Fibroblast of pulmonary artery (primary cell): ENCODE results near the gene IL4R.

Experiments used
- DNase-seq: peaks from one replicate; pipeline ENCODE4 v3.0.0-alpha.2; 2010; ENCODE audit warnings: low read depth
- H3K4me3 ChIP-seq: replicated peaks from 2 replicates; pipeline ENCODE4 v1.5.1; 2011; ENCODE audit warnings: low read depth, mild to moderate bottlenecking, control low read depth, low read length, moderate library complexity
- TF ChIP-seq, protein P1 (sequence below): IDR thresholded peaks from 2 replicates; pipeline ENCODE4 v1.5.1; 2011; ENCODE audit warnings: mild to moderate bottlenecking, control low read depth, low read length, inconsistent platforms; ENCODE audit errors: missing control alignments

Gene IL4R

GRCh38 chr16:27379919-27380318 lies 66.1 kb downstream of the IL4R start:
- no peak for DNase-seq
- H3K4me3 ChIP-seq = no peak overlapping the region
- TF ChIP-seq, protein P1, sequence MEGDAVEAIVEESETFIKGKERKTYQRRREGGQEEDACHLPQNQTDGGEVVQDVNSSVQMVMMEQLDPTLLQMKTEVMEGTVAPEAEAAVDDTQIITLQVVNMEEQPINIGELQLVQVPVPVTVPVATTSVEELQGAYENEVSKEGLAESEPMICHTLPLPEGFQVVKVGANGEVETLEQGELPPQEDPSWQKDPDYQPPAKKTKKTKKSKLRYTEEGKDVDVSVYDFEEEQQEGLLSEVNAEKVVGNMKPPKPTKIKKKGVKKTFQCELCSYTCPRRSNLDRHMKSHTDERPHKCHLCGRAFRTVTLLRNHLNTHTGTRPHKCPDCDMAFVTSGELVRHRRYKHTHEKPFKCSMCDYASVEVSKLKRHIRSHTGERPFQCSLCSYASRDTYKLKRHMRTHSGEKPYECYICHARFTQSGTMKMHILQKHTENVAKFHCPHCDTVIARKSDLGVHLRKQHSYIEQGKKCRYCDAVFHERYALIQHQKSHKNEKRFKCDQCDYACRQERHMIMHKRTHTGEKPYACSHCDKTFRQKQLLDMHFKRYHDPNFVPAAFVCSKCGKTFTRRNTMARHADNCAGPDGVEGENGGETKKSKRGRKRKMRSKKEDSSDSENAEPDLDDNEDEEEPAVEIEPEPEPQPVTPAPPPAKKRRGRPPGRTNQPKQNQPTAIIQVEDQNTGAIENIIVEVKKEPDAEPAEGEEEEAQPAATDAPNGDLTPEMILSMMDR = no peak

DNA sequence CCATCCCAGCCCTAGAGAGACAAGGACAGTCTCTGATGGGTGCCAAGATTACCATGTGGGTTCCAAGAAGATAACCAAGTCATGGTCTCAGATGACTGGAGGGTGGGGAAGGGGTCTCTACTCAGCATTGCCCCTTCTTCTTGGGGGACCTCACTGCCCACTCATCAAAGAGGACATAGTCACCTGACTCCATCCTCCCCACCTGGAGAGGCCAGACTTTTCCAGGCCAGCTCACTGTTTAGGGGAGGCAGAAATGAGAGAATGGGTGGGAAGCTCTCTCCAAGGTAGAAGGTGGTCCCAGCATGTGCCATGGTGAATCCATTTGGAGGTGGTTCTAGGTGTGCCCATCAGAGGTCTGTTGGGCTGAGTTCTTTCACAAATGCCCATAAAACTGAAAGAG lies 67.5 kb downstream of the IL4R start:
- no peak for DNase-seq
- H3K4me3 ChIP-seq = no peak overlapping the region
- TF ChIP-seq, protein P1 = no peak

DNA sequence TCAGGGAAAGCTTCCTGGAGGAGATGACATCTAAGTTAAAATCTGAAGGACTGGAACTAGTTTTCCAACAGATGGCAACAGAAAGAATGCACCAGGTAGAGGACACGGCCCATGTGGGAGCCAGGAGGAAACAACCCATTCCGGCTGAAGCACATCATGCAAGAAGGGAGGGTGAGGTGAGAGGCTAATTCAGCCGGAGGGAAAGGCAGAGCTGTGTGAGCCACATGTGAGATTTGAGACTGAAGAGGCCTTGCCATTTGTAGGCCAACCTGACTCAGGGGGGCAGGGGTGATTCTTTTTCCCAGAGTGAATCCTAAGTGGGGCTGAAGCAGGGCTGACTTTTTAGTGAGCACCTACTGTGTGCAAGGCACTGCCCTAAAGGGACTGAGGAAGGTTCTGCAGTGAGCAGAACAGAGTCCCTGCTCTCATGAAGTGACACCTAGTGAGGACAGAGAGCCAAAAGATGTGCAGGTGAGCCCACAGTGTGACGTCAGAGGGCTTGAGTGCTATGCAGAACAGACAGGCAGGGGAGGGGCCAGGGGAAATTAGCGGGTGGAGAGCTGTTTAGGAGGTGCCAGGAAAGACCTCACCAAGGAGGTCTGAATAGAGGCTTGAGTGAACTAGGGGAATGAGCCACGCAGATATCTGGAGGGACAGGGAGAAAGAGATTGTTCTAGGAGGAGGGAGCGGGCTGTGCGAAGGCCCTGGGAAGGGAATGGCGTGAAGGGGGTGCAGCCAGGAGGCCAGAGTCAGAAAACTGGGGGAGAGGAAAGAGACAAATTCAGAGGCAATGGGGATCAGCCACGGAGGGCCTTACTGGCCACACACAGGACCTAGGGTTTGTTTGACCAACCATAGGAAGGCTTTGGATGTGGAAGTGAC lies 68.4 kb downstream of the IL4R start:
- TF ChIP-seq, protein P1 = no peak
- DNase-seq = no peak
- H3K4me3 ChIP-seq = no peak overlapping the region

DNA sequence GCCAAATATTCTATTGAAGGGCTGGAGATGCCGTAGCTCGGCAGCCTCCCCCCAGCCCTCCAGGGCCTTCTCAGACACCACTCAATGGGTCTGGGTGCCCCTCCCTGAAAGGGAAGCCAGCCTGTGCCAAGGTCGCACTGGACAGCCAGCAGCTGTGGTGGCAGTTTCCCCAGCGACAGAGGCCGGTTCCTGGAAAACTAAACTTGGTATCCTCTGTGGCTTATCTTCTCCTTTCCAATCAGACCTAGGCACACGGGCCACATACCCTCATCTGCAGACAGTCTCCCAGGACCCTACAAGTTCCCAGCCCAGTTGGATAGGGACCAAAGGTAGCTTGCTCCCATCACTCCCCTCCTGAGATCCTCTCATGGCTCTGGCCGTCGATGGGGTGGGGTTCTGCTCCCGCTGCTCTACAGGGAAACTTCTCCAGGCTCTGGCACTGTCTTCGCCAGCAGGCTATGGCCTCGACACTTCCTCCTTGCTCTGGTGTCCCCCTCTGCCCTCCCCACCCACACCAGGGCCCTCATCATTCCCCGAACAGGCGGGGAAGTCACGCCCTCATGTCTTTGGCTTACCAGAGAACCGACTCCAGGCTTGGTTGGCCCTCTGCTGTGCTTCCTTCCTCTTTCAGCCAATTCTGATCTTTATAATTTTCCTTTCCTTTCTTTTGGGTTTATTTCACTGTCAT lies 69.9 kb downstream of the IL4R start:
- no peak overlapping the region for H3K4me3 ChIP-seq
- TF ChIP-seq, protein P1 = no peak

GRCh38 chr16:27384425-27384824 lies 70.7 kb downstream of the IL4R start:
- DNase-seq = no peak
- H3K4me3 ChIP-seq = no peak overlapping the region
- TF ChIP-seq, protein P1 = no peak

More for the DNA sequence above, 69.9 kb downstream of the IL4R start:
- DNase-seq = no peak

- no peak overlapping the region for H3K4me3 ChIP-seq
- DNase-seq = no peak
- TF ChIP-seq, protein P1 = no peak
Observed at GRCh38 chr16:27385398-27385797, 71.6 kb downstream of the IL4R start.
